ENCODE results near the gene GPR101.
A peak's percentile ranks its signal among the peaks of the same experiment; 100 is the strongest.

The GPR101 gene, protein sequence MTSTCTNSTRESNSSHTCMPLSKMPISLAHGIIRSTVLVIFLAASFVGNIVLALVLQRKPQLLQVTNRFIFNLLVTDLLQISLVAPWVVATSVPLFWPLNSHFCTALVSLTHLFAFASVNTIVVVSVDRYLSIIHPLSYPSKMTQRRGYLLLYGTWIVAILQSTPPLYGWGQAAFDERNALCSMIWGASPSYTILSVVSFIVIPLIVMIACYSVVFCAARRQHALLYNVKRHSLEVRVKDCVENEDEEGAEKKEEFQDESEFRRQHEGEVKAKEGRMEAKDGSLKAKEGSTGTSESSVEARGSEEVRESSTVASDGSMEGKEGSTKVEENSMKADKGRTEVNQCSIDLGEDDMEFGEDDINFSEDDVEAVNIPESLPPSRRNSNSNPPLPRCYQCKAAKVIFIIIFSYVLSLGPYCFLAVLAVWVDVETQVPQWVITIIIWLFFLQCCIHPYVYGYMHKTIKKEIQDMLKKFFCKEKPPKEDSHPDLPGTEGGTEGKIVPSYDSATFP

DNA sequence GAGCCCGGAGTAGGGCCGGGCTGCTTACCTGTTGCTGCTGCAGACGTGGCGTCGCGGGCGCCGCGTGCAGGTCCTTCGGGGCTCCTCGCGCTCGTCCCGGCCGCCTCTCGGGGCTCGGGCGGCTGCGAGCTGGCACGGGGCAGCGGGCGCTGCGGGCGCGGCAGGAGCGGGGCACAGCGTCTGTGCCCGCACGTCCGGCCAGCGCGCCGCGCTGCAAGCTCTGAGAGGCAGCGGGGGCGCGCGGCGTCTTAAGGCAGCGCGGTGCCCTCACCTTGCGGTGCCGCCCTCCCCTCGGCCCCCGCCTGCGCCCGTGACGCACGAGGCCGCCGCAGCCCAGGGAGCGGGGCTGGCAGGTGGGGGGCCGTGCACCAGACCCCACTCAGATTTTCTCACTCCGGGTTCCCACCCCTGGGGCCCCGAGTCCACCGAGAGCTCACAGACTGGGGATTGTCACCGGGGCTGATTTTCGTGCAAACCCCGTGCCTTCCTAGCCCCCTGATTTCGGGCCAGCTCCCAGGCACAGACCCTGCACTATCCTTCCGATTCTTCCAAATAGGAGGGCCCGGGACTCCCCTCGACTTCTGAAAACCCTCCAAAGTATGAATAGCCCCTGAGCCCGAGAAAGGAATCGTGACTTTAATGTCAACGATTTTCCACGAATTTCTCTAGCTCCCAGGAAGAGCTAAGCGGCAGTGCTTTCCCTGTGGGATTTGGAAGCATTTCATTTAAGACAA, at the start of gene GPR101:
Gene GPR101 (minus strand): TSS at position 222 of the 734 bp plus-strand sequence. CDS start 2,321 bp downstream, outside the sequence.
- DNase-seq: no peak

GRCh38 chrX:137081239-137081638, 47.4 kb upstream of the GPR101 start:
- DNase-seq: no peak

DNA sequence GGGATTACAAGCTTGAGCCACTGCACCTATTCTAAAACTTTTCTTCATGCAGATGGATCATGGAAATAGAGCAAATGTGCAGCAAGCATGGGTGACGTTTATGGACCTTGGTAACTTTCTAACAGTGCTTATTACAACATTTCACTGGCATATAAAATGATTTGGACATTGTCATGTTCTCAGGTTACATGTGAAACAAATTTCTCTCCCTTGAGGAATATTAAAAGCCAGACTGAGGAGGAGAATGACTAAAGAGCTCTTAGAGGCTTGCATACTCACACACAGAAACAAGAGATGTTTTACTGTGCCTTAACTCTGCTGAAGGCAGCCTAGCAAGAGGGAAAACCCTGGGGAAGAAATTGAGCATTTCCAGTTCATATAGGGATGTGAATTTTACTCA, 38.6 kb upstream of the GPR101 start:
- DNase-seq: no peak

- no peak for DNase-seq
Measured at GRCh38 chrX:137071596-137071995, 37.8 kb upstream of the GPR101 start.

GRCh38 chrX:137067147-137067546, 33.4 kb upstream of the GPR101 start:
- DNase-seq: no peak

- DNase-seq: peak; percentile 58 to 62
Measured at GRCh38 chrX:137062915-137063617, 29.3 kb upstream of the GPR101 start.

DNA sequence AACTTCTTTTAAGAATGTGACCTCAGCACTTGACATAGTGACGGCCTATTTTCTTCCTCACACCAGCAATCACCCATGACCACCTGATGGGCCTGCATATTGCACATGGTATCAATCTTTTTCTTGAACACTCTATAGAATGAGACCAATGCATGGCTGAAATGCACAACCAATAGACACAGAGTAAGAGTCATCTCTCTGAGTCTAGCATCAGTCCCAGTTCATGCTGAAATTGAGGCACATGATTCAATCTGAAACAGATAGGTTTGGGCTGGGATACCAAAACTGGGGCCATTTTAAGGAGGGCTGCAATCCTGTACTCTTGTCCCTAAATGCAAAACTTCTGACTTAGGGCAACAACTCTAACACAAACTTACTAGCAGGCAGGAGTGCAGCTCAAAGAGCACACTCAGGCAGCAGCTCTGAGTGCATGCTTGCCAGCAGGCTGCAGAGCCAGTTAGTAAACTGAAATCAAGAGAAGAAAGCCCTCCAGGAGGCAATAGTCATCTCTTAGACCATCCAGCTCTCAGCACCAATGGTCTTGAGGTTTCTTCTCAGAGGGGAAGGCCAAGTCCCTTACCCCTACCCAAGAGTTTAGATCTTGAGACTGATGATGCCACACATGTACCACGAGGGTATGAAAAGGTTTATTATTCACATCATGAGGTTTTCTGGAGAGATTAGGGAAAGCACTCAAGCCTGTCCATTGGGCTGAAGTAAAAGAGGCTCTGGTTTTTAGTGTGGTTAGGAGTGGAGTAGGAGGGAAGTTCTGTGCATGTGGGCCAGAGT, 24.7 kb upstream of the GPR101 start:
- no peak for DNase-seq

DNA sequence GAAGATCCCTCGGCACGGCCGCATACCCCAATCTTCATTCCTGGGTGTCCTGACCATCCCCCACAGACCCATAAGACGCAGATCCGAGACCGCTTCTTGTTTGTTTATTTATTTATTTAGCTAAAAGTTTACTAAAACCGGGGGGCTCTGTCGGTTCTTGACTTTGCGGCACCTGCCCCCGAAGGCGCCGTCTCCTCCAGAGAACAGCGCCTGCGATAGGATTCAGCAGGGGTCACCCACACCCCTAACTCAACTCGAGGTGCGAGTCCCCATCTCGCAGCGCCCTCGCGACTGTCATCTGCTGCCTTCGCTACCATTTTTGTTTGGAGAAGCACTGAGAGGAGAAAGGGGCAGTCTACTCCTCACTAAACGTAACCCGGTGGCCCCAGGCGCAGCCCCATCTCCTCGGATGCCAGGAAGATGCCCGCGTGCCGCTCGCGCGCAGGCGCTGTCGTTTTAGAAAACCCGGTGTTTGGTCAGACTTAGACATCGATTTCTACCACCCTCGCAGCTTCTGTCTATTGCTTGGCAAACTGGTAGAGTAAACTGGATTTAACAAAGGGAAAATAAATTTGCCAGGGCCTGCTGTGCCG, 18.9 kb upstream of the GPR101 start:
- DNase-seq: no peak

- DNase-seq: peak; percentile 5 to 32
Measured at GRCh38 chrX:137051978-137052642, 18.3 kb upstream of the GPR101 start.

DNA sequence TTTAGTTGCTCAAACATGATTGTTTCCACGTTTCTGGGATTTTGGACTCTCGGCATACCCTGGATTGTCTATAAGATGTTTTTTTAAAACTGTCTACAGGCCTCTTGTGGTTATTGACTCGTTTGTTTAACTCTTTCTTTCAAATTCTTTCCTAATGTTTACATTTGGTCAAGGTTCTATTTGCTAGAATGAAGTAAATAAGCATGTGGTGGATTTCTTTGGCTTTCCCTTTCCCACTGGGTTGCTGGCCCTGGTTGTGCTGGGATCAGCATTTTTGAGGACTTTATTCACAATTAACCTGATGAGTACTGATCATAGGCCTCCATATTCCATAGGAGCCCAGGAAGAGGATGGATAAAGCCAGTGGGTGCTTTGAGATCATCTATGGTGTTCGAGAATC, 11.1 kb upstream of the GPR101 start:
- DNase-seq: no peak

DNA sequence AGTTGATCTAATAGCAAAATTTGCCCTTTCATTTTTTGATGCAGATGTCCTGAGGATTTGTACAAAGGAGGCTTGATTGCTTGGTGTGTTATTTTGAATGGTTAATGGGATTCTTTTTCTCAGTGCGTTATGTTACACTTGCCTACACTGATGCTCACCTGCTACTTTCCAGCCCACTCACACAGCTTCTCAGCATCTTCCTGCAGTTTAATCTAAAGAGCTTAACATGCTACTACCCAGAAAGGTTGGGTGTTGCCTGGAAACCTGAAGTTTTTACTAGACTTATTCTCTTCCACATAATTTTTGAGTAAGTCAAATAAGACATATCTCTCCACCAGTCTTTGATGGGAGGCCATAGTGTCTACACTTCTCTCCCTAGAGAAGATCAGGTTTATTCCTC, 9.9 kb upstream of the GPR101 start:
- no peak for DNase-seq

- DNase-seq: no peak
Measured at GRCh38 chrX:137041329-137041728, 7.5 kb upstream of the GPR101 start.

DNA sequence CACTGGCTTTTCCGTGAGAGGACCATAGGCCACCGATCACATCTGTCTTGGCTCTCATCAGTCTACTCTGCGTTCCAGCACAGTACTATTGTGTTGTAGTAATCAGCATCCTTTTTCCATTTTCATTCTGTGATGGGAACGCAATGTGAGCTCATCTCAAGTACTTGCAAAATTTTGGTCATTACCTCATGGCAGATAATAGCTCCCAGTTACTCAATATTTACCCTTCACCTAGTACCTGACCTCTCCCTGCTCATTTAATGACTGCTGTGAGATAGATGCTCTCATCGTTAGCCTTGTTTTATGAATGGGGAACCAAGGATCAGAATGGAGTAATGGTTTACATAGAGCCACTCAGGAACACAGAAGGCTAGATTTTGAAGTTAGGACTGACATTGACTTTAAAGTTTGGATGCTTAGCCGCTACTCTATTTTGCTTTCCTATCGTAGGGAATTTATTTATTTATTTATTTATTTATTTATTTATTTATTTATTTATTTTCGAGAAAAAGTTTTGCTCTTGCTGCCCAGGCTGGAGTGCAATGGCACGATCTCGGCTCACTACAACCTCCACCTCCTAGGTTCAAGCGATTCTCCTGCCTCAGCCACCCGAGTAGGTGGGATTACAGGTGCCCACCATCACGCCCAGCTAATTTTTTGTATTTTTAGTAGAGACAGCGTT, 6.5 kb upstream of the GPR101 start:
- no peak for DNase-seq

DNA sequence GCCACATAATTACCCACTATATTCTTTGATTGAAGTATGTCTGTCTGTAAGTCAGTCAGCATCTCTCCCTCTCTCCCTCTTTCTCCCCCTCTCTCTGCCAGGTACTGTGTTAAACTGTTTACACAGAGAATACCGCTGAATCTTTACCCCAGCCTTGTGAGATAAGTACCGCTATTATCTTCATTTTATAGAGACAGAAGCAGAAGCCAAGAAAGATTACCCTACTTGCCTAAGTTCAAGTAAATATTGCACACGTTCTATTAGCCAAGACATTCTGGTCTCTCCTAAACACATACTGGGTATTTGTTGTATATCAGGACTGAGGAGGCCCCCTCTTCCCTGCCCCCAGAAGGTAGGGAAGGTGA, 695 bp upstream of the GPR101 start:
- no peak for DNase-seq

- DNase-seq: no peak
Measured at GRCh38 chrX:137032841-137033773, 688 bp downstream of the GPR101 start.

GRCh38 chrX:137032341-137032694, 1.5 kb downstream of the GPR101 start:
- DNase-seq: no peak

GRCh38 chrX:137031517-137032340, 2.1 kb downstream of the GPR101 start:
- DNase-seq: no peak

GRCh38 chrX:137031039-137031438, 2.8 kb downstream of the GPR101 start:
- DNase-seq: no peak

DNA sequence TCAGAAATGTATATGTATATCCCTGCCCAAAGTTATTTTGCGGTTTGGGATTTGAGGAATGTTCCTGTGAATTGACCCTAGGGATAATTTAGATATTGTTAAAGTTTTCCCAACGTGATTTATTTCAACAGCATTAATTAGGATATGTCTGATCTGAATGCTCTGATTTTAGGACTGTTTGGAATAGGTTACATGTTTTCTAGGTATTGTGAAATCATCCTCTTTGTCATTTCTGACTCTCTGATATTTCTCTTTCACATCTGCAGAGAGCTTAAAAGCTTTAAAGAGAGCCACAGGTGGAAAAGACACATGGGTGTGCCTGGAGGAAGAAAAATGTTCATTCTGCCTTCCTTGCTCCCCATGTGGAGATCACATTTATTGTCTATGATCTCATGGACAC, 5.1 kb downstream of the GPR101 start:
- DNase-seq: no peak
